ENCODE measurements around the gene TRABD2B.

TRABD2B gene

GRCh38 chr1:47849591-47850261 is 147.5 kb downstream of the TRABD2B start:
- DNase-seq (ENCODE audit: low read depth) = no peak

- DNase-seq (ENCODE audit: low read depth) = no peak
Observed at GRCh38 chr1:47849005-47849521, 148.1 kb downstream of the TRABD2B start.

GRCh38 chr1:47847763-47848162 is 149.4 kb downstream of the TRABD2B start:
- DNase-seq (ENCODE audit: low read depth) = no peak

GRCh38 chr1:47844558-47844955 is 152.6 kb downstream of the TRABD2B start:
- DNase-seq (ENCODE audit: low read depth) = no peak

- no peak for DNase-seq (ENCODE audit: low read depth)
Observed at GRCh38 chr1:47843781-47844557, 153.2 kb downstream of the TRABD2B start.

GRCh38 chr1:47843059-47843458 is 154.1 kb downstream of the TRABD2B start:
- DNase-seq (ENCODE audit: low read depth) = no peak

- DNase-seq (ENCODE audit: low read depth) = no peak
Observed at GRCh38 chr1:47842228-47842919, 154.8 kb downstream of the TRABD2B start.

- no peak for DNase-seq (ENCODE audit: low read depth)
Observed at GRCh38 chr1:47841356-47841755, 155.8 kb downstream of the TRABD2B start.

GRCh38 chr1:47840393-47841190 is 156.6 kb downstream of the TRABD2B start:
- no peak for DNase-seq (ENCODE audit: low read depth)

- no peak for DNase-seq (ENCODE audit: low read depth)
Observed at GRCh38 chr1:47839433-47839760, 157.8 kb downstream of the TRABD2B start.

GRCh38 chr1:47838562-47839432 is 158.4 kb downstream of the TRABD2B start:
- no peak for DNase-seq (ENCODE audit: low read depth)

- no peak for DNase-seq (ENCODE audit: low read depth)
Observed at GRCh38 chr1:47837866-47838561, 159.2 kb downstream of the TRABD2B start.

GRCh38 chr1:47837056-47837830 is 159.9 kb downstream of the TRABD2B start:
- no peak for DNase-seq (ENCODE audit: low read depth)

GRCh38 chr1:47835409-47835808 is 161.8 kb downstream of the TRABD2B start:
- no peak for DNase-seq (ENCODE audit: low read depth)

- DNase-seq (ENCODE audit: low read depth) = no peak
Observed at GRCh38 chr1:47834326-47834725, 162.9 kb downstream of the TRABD2B start.

- no peak for DNase-seq (ENCODE audit: low read depth)
Observed at GRCh38 chr1:47830641-47831333, 166.4 kb downstream of the TRABD2B start.

GRCh38 chr1:47830021-47830420 is 167.2 kb downstream of the TRABD2B start:
- no peak for DNase-seq (ENCODE audit: low read depth)

- no peak for DNase-seq (ENCODE audit: low read depth)
Observed at GRCh38 chr1:47828978-47829377, 168.2 kb downstream of the TRABD2B start.

GRCh38 chr1:47827109-47827508 is 170.1 kb downstream of the TRABD2B start:
- DNase-seq (ENCODE audit: low read depth) = no peak
